HL-60 (cell line): ENCODE measurements around the gene AHDC1.

Experiments used
- DNase-seq, 2 experiments: peaks; one replicate each; pipeline ENCODE4 v3.0.0-alpha.2; 2010 to 2020; ENCODE audit warnings: low read depth in 1 of 2, low spot score in 1 of 2
- H3K27ac ChIP-seq: fragments of 250-450 bp; sonication (Bioruptor Pico); replicated peaks from 2 replicates; pipeline ENCODE4 v1.5.1; 2020; ENCODE audit warnings: mild to moderate bottlenecking, moderate library complexity
- H3K27me3 ChIP-seq: fragments of 250-450 bp; sonication (Bioruptor Pico); 2 replicates; pipeline ENCODE4 v1.5.1; 2021; ENCODE audit warnings: mild to moderate bottlenecking, moderate library complexity; ENCODE audit not compliant: insufficient read depth, poor library complexity, severe bottlenecking
- H3K4me3 ChIP-seq: replicated peaks from 2 replicates; pipeline ENCODE4 v1.5.1; 2011; ENCODE audit warnings: mild to moderate bottlenecking, control low read depth, low read length; ENCODE audit not compliant: insufficient read depth
- CTCF ChIP-seq: IDR thresholded peaks from one replicate; pipeline ENCODE4 v1.5.1; 2011; ENCODE audit warnings: low read length, control low read depth, inconsistent platforms; ENCODE audit not compliant: insufficient read depth
- GABPA ChIP-seq: IDR thresholded peaks from 2 replicates; pipeline ENCODE4 v1.6.1; 2012; ENCODE audit warnings: low read depth
- POLR2AphosphoS5 ChIP-seq: IDR thresholded peaks from 2 replicates; pipeline ENCODE4 v1.6.1; 2012; ENCODE audit warnings: low read depth
- REST ChIP-seq: IDR thresholded peaks from 2 replicates; pipeline ENCODE4 v1.6.1; 2012; ENCODE audit warnings: low read depth; ENCODE audit not compliant: insufficient replicate concordance
- SPI1 ChIP-seq: IDR thresholded peaks from 2 replicates; pipeline ENCODE4 v1.6.1; 2012; ENCODE audit warnings: low read depth, mild to moderate bottlenecking, borderline replicate concordance

Gene AHDC1

GRCh38 chr1:27544834-27545233 is 59.1 kb downstream of the AHDC1 start:
- H3K27me3 ChIP-seq: no peaks in the 10 kb centered on the region
- no peak overlapping the region for H3K27ac ChIP-seq
- TF ChIP-seq GABPA (no peak), POLR2AphosphoS5 (no peak), SPI1 (no peak), CTCF (no peak), REST (no peak)

GRCh38 chr1:27543284-27543683 is 60.7 kb downstream of the AHDC1 start:
- TF ChIP-seq SPI1 (no peak), REST (no peak), POLR2AphosphoS5 (no peak), GABPA (no peak), CTCF (no peak)
- H3K4me3 ChIP-seq: no peak overlapping the region
- no peaks in the 10 kb centered on the region for H3K27me3 ChIP-seq
- DNase-seq: no peak
- H3K27ac ChIP-seq: no peak overlapping the region

More at GRCh38 chr1:27544834-27545233, 59.1 kb downstream of the AHDC1 start:
- H3K4me3 ChIP-seq: no peak overlapping the region
- no peak for DNase-seq

- DNase-seq: no peak
- TF ChIP-seq REST: no peak
- TF ChIP-seq GABPA: no peak
- no peak for TF ChIP-seq SPI1
- TF ChIP-seq POLR2AphosphoS5: no peak
- TF ChIP-seq CTCF: no peak
- H3K27me3 ChIP-seq: no peaks in the 10 kb centered on the region
- no peak overlapping the region for H3K4me3 ChIP-seq
- no peak overlapping the region for H3K27ac ChIP-seq
Observed at GRCh38 chr1:27542463-27543273, 61.3 kb downstream of the AHDC1 start.
